ENCODE results near the gene MPZL1.

- TF ChIP-seq, protein P1, sequence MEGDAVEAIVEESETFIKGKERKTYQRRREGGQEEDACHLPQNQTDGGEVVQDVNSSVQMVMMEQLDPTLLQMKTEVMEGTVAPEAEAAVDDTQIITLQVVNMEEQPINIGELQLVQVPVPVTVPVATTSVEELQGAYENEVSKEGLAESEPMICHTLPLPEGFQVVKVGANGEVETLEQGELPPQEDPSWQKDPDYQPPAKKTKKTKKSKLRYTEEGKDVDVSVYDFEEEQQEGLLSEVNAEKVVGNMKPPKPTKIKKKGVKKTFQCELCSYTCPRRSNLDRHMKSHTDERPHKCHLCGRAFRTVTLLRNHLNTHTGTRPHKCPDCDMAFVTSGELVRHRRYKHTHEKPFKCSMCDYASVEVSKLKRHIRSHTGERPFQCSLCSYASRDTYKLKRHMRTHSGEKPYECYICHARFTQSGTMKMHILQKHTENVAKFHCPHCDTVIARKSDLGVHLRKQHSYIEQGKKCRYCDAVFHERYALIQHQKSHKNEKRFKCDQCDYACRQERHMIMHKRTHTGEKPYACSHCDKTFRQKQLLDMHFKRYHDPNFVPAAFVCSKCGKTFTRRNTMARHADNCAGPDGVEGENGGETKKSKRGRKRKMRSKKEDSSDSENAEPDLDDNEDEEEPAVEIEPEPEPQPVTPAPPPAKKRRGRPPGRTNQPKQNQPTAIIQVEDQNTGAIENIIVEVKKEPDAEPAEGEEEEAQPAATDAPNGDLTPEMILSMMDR (IDR thresholded peaks at IDR 0.05): no peak
- TF ChIP-seq POLR2A (IDR thresholded peaks at IDR 0.05): no peak
These were observed 16.5 kb upstream of the MPZL1 start for GRCh38 chr1:167705250-167705649.
